GM19240 (cell line): ENCODE data around the gene CALD1.
"Not testable (repeated sequence)": the region's sequence is repeated elsewhere in the genome, so short reads cannot be mapped to it uniquely, and the experiment has no call there.

Experiments used
- DNase-seq: peaks from one replicate; pipeline ENCODE4 v3.0.0; 2011; ENCODE audit warnings: low spot score; ENCODE audit not compliant: insufficient read length

The CALD1 gene

GRCh38 chr7:134945691-134946090, 166.3 kb downstream of the CALD1 start:
- DNase-seq, result no peak

DNA sequence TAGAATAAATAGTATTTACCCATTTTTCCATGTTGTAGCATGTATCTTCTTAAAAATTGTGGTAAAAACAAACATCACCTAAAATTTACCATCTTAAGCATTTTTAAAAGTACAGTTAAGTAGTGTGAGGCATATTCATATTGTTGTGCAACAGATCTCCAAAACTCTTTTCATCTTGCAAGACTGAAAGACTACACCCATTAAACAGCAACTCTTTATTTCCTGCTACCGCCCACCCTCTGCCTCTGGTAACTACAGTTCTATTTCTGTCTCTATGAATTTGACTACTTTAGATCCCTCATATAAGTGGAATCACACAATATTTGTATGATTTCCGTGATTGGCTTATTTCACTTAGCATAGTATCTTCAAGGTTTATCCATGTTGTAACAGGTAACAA, 166.8 kb downstream of the CALD1 start:
- no peak for DNase-seq

- no peak for DNase-seq
These were observed 167.9 kb downstream of the CALD1 start for GRCh38 chr7:134947329-134947728.

DNA sequence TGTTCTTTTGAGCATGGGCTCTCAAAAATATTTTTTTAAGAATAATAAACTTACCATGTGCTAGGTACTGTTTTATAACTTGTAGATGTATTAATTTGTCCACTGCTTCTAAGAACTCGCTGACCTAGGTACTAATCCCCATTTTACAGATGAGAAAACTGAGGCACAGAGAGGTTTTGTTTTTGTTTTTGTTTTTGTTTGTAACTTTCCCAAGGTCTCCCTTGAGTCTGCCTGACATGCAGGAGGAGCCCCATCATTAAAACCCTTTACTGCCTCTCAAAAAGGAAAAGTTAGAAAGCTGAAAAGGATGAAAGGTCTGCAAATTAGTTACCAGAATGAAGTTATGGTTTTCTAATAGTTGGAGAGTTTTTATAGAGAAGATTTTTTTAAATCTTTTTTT, 168.4 kb downstream of the CALD1 start:
- DNase-seq, result no peak

DNA sequence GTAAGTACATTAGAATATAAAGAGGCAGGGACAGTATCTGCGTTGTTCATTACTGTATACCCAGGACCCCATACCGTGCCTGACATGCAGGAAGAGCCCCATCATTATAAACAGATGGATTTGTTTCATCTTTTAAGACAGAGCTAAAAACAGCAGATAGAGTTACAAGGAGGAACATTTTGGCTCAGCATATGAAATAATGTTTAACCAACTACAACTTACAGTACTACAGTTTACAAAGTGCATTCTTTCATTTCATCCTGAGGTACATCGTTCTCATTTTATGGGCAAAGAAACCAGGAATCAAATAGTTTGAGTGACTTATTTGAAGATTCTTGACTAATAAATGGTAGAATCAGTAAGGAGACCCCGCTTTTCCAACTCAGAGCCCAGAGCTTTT, 168.8 kb downstream of the CALD1 start:
- no peak for DNase-seq

GRCh38 chr7:134948736-134949135, 169.3 kb downstream of the CALD1 start:
- no peak for DNase-seq

- no peak for DNase-seq
These were observed 169.7 kb downstream of the CALD1 start for GRCh38 chr7:134949171-134949570.

DNA sequence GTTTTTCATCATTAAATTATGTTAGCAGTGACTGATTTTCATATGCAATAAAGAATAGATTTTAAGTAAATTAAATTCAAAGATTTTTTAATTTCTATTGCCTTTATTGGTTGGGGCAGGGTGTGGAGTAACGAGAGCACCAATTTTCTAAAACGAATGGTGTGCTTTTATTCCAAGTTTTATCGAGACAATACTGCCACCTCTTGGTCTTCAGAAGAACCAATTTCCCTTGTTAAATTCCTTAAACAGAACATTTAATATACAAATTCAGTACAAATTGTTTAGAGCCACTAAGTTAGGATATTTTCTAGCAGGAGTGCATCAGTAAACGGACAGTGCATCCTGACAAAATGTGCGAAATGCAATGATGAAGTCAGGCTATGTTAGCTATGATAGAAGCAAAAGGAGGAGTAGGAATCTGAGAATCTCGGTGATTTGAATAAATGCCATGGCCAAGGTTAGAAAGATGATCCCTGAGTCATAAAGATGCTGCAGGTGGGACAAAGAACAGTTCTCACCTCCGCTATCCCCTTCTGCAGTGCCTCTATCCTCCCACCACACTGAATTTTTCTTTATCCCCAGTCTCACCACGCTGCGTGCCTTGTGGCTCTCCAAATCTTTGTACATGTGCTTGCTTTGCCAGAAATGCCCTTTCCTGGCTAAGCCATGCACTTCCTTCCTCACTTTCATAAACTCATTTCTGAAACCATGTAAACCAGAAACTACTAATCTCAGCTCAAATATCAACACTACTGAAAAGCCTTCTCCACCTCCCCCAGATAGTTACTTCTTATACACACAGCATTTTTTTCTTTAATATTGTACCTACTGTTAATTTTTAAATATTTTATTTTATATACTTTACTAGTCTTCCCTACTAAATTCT, 175.0 kb downstream of the CALD1 start:
- no peak for DNase-seq

- no peak for DNase-seq
These were observed 177.6 kb downstream of the CALD1 start for GRCh38 chr7:134957005-134957404.

DNA sequence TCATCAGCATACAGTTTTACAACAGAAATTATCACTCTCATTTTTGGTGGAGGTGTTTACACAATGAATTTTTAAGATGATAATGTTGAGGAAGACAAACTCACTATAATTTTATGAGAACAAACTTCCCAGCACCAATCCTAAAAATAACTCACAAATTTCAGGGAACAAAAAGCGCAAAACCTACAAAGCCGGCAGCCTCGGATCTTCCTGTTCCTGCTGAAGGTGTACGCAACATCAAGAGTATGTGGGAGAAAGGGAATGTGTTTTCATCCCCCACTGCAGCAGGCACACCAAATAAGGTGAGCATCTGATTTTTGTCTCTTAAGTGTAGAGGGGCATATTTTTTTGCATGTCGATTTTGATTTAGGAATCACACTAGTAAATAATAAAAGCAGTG, 180.4 kb downstream of the CALD1 start:
- DNase-seq, result no peak

DNA sequence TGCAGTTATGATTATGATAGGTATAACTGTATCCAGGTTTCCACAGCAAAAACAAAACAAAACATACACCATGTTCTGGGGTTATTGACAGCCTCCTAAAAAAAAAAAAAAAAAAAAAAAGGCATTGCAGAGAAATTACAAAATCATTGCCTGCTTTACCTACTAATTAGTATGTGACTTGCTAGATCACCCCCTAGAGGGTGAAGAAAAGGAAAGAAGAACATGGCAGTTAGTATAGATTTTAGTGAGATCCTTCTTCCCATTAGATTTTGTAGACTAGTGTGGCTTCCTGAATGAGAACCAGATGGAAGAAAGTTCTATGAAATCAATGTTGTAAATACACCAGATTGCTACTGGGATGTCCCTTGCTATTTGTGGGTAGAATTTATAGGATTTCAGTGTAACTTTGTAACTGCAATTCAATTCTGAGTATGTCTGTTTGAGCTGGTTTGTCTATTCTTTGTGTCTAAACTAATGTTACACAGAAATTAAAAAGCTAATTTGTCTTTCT, 182.9 kb downstream of the CALD1 start:
- DNase-seq, result no peak

DNA sequence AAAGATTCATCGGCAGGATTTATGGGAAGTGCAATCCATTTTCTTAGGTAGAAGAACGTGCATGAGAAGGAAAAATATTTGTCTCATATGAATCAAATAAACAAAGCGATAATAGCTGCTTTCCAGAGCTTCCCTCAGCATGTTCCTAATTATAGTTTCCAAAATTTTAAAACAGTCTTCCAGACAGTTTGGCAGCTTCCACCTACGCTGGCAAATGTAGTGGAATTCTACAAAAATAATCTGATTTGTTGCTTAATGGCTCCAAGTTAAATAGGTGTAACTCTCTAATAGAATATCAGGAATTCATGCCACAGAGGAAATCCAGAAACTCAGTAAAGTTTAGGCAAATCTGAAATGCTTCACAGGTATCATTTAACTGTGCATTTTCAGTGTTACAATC, 183.6 kb downstream of the CALD1 start:
- DNase-seq, result no peak

- DNase-seq, result no peak
These were observed 187.3 kb downstream of the CALD1 start for GRCh38 chr7:134966691-134967090.

GRCh38 chr7:134968110-134968509, 188.7 kb downstream of the CALD1 start:
- DNase-seq, result no peak

DNA sequence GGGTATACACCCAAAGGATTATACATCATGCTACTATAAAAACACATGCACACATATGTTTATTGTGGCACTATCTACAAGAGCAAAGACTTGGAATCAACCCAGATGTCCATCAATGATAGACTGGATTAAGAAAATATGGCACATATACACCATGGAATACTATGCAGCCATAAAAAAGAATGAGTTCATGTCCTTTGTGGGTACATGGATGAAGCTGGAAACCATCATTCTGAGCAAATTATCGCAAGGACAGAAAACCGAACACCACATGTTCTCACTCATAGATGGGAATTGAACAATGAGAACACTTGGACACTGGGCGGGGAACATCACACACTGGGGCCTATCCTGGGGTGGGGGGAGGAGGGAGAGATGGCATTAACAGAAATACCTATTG, 202.2 kb downstream of the CALD1 start:
- DNase-seq, result not testable (repeated sequence)

GRCh38 chr7:134985894-134986362, 206.5 kb downstream of the CALD1 start:
- no peak for DNase-seq

- peak; percentile 80 for DNase-seq
These were observed 207.2 kb downstream of the CALD1 start, which contains the start of gene AGBL3 for GRCh38 chr7:134986363-134987251. TSS of gene AGBL3 (plus strand) at chr7:134986508. CDS start at chr7:134987934, 1,426 bp downstream.

DNA sequence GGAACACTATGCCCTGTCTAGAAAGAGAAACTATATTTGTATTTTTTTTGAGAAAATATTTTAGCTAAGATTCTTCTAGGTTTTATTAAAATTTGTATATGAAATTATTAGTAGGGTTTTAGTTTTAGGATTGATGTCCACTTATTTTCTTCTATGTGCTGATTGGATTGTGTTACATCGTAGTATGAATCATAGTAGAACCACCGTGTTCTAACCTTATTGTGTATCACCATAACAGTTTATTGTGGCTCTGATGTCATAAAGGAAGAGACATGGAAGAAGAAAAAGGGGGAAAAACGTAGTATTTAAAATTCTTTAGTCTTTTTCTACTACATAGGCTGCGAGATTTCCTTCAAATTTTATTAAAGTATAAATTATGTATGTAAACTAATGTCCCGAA, 208.7 kb downstream of the CALD1 start:
- DNase-seq, result no peak

- DNase-seq, result no peak
These were observed 212.3 kb downstream of the CALD1 start for GRCh38 chr7:134991469-134992339.

DNA sequence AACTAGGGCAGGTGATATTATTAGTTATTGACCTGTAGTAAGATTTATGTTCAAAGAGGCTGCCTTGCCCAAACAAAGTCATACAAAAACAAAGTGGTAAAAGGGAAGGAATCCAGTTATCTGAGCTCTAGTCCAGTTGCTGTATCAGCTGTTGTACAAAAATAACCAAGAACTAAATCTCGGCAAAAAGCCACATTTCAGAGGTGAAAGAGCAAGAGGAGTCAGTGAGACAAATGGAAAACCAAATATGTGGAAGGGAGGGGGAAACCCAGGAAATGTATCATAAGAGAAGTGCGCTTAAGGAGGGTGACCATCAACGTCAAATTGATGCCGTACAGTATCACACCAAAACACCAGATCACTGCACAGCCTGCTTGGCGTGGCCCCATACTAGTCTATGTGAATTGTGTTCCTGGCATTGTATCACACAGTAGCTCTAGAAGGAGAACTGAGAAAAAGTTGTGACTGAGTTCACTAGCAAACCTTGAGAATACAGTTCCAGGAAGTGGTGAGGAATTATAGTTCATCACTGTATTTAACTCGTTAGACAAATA, 213.3 kb downstream of the CALD1 start:
- peak; percentile 12 for DNase-seq
